22Rv1 (cell line): Measurements from ENCODE around the gene MYO18B.

Experiments
- ZFX ChIP-seq: fragments of 450-650 bp; IDR thresholded peaks from 2 replicates; pipeline ENCODE4 v1.6.1; 2017; ENCODE audit warnings: antibody characterized with exemption, borderline replicate concordance
- TF ChIP-seq, protein P1 (sequence below): fragments of 450-650 bp; IDR thresholded peaks from 2 replicates; pipeline ENCODE4 v1.5.1; 2017; ENCODE audit warnings: mild to moderate bottlenecking

DNA sequence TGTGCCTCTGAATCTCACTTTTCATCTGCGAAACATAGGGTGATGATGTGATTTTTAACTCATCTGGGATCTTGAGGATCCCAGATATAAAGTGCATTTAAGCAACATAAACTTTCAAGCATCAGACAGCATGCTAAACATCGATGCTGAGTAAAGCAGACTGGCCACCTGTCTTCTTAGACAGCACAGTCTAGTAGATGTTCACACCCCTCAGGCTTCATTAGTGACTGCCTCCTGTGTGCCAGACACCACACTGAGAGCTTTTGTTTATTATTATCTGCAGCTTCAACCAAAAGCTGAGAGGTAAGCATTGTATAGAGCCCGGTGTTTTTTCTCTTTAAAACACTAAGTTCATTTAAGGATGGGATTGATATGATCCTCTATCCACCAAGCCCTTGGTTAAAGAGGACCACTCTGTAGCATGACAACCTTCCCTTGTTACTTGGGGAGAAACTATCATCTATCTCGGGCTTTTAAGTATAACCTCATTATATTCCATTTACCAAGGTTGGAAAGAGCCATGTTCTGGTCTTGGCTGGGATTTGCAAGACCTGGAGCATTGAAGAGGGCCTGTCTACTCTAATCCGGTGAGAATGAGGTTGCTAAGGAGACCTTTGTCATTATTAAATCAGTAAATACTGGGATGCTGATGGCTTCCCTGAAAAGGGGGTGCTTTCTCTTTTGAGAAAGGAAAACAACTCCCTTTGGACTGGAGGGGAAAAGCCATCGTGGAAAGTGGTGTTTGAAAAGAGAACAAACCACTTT, 313.0 kb downstream of the MYO18B start:
- no peak for TF ChIP-seq ZFX
- TF ChIP-seq, protein P1, sequence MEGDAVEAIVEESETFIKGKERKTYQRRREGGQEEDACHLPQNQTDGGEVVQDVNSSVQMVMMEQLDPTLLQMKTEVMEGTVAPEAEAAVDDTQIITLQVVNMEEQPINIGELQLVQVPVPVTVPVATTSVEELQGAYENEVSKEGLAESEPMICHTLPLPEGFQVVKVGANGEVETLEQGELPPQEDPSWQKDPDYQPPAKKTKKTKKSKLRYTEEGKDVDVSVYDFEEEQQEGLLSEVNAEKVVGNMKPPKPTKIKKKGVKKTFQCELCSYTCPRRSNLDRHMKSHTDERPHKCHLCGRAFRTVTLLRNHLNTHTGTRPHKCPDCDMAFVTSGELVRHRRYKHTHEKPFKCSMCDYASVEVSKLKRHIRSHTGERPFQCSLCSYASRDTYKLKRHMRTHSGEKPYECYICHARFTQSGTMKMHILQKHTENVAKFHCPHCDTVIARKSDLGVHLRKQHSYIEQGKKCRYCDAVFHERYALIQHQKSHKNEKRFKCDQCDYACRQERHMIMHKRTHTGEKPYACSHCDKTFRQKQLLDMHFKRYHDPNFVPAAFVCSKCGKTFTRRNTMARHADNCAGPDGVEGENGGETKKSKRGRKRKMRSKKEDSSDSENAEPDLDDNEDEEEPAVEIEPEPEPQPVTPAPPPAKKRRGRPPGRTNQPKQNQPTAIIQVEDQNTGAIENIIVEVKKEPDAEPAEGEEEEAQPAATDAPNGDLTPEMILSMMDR, result no peak
